Tibial nerve (tissue), 4 donors: ENCODE results near the gene METTL2A.

ENCODE experiments used
- CTCF ChIP-seq, 5 experiments: fragments of 200-600 bp in 3 of 5; fragments of 450-650 bp in 2 of 5; sonication (generic) in 3 of 5; IDR thresholded peaks; one replicate each; pipeline ENCODE4 v1.5.1; 2016 to 2019; ENCODE audit warnings: antibody characterized with exemption in 5 of 5, mild to moderate bottlenecking in 3 of 5, moderate library complexity in 2 of 5
- EP300 ChIP-seq, 2 donors: sonication (generic); formaldehyde crosslinking; IDR thresholded peaks; one replicate each; pipeline ENCODE4 v1.6.1; 2017; ENCODE audit warnings: antibody characterized with exemption in 2 of 2, mild to moderate bottlenecking in 1 of 2

DNA sequence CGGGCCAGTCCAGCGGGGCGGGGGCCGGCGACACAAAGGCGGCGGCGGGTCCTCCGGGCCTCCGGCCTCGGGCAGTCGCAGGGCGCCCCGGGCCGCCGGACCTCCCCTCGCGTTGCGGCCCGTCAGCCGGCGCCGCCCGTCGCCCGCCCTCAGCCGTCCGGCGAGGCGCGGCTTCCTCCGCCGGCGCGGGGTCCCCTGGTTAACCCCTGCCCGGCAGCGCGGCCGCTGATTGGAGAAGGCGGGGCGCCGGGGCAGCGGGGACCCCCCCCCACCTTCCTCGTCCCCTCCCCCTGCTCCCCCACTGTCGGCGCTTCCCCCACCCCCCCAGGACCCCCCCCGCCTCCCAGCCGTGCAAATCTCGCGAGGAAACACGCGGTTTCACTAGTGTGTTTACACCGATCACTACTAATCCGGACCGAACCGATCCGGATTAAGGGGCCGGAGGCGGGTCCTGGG, 54.8 kb downstream of the METTL2A start, which contains the start of gene TLK2:
- TF ChIP-seq CTCF (IDR thresholded peaks at IDR 0.05) = no peak
- TF ChIP-seq EP300 (IDR thresholded peaks at IDR 0.05) = no peak
